Activated T-helper 2 cell treated with anti-CD3 and anti-CD28 coated beads, Interferon-gamma antibody, Interleukin-2, Interleukin-4, amounts not matched to agents 10 μg/mL and 5 μg/mL and 100 μg/mL, durations not matched to agents 14 hours and 24 hours and 36 hours (primary cell): ENCODE results near the gene CFAP299. TPM values are rescaled to one million over a fixed set of nuclear protein-coding genes. Genes with fewer than 3 reads are reported as not detected.

Source experiments
- DNase-seq: peaks from one replicate; pipeline ENCODE4 v3.0.0; 2021; ENCODE audit warnings: low spot score
- H3K27ac Mint-ChIP-seq: one replicate; pipeline ENCODE4 v1.8.0; 2021; ENCODE audit warnings: mixed read lengths
- H3K27me3 Mint-ChIP-seq: one replicate; pipeline ENCODE4 v1.8.0; 2021; ENCODE audit warnings: low read depth, mixed read lengths
- H3K36me3 Mint-ChIP-seq: one replicate; pipeline ENCODE4 v1.8.0; 2021; ENCODE audit warnings: low read depth, mixed read lengths
- H3K4me1 Mint-ChIP-seq: one replicate; pipeline ENCODE4 v1.8.0; 2021; ENCODE audit warnings: low read depth, mixed read lengths
- H3K4me3 Mint-ChIP-seq: one replicate; pipeline ENCODE4 v1.8.0; 2021; ENCODE audit warnings: low read depth, mild to moderate bottlenecking, moderate library complexity, mixed read lengths
- H3K9me3 Mint-ChIP-seq: one replicate; pipeline ENCODE4 v1.8.0; 2021; ENCODE audit warnings: mixed read lengths
- intact Hi-C: fragments of 100-400 bp; cut with micrococcal nuclease; formaldehyde crosslinking; loops from one replicate; pipeline ENCODE4 v1.15.1; 2023
- total RNA-seq: library from RNA; stranded (reverse); gene quantifications from 2 replicates; pipeline ENCODE4 v1.2.3, GENCODE V29; 2022

The CFAP299 gene
- total RNA-seq, 1 donor from 2014 or later = not detected

- intact Hi-C loops = no loop called here
- no peak overlapping the region for H3K4me3 Mint-ChIP-seq
- H3K27ac Mint-ChIP-seq = no peak overlapping the region
Observed at GRCh38 chr4:80578001-80578400, 242.5 kb downstream of the CFAP299 start.

GRCh38 chr4:80585542-80585941 lies 250.0 kb downstream of the CFAP299 start:
- intact Hi-C loops = no loop called here
- H3K4me1 Mint-ChIP-seq = peaks cover 4% of the 10 kb centered on the region
- no peaks in the 10 kb centered on the region for H3K9me3 Mint-ChIP-seq
- peaks cover 3% of the 10 kb centered on the region for H3K27me3 Mint-ChIP-seq
- H3K36me3 Mint-ChIP-seq = no peaks in the 10 kb centered on the region
- no peak overlapping the region for H3K4me3 Mint-ChIP-seq
- no peak for DNase-seq
- H3K27ac Mint-ChIP-seq = no peak overlapping the region

More at GRCh38 chr4:80578001-80578400, 242.5 kb downstream of the CFAP299 start:
- DNase-seq = no peak
- H3K36me3 Mint-ChIP-seq = no peaks in the 10 kb centered on the region
- peaks cover 4% of the 10 kb centered on the region for H3K4me1 Mint-ChIP-seq
- no peaks in the 10 kb centered on the region for H3K27me3 Mint-ChIP-seq
- no peaks in the 10 kb centered on the region for H3K9me3 Mint-ChIP-seq

- no peak for DNase-seq
- intact Hi-C loops = no loop called here
- Mint-ChIP-seq H3K27me3 (peaks cover 3% of the 10 kb centered on the region), H3K4me1 (peaks cover 3% of the 10 kb centered on the region), H3K27ac (no peak overlapping the region), H3K4me3 (no peak overlapping the region), H3K36me3 (no peaks in the 10 kb centered on the region), H3K9me3 (no peaks in the 10 kb centered on the region)
Observed at GRCh38 chr4:80586716-80587115, 251.2 kb downstream of the CFAP299 start.

- H3K9me3 Mint-ChIP-seq = no peaks in the 10 kb centered on the region
- H3K4me3 Mint-ChIP-seq = no peak overlapping the region
- H3K4me1 Mint-ChIP-seq = no peaks in the 10 kb centered on the region
- H3K36me3 Mint-ChIP-seq = no peaks in the 10 kb centered on the region
- peaks cover 3% of the 10 kb centered on the region for H3K27me3 Mint-ChIP-seq
- intact Hi-C loops = no loop called here
- no peak overlapping the region for H3K27ac Mint-ChIP-seq
- DNase-seq = no peak
Observed at GRCh38 chr4:80587871-80588385, 252.4 kb downstream of the CFAP299 start.

GRCh38 chr4:80592950-80593349 lies 257.4 kb downstream of the CFAP299 start:
- H3K36me3 Mint-ChIP-seq = no peaks in the 10 kb centered on the region
- intact Hi-C loops = no loop called here
- H3K4me3 Mint-ChIP-seq = no peak overlapping the region
- no peaks in the 10 kb centered on the region for H3K4me1 Mint-ChIP-seq
- no peak for DNase-seq
- H3K27ac Mint-ChIP-seq = no peak overlapping the region
- H3K27me3 Mint-ChIP-seq = no peaks in the 10 kb centered on the region
- H3K9me3 Mint-ChIP-seq = no peaks in the 10 kb centered on the region

GRCh38 chr4:80594701-80595100 lies 259.2 kb downstream of the CFAP299 start:
- Mint-ChIP-seq H3K4me1 (no peaks in the 10 kb centered on the region), H3K27ac (no peak overlapping the region), H3K27me3 (no peaks in the 10 kb centered on the region), H3K4me3 (no peak overlapping the region), H3K36me3 (no peaks in the 10 kb centered on the region), H3K9me3 (no peaks in the 10 kb centered on the region)
- intact Hi-C loops = no loop called here
- DNase-seq = no peak

- no peak overlapping the region for H3K4me3 Mint-ChIP-seq
- peaks cover 5% of the 10 kb centered on the region for H3K27me3 Mint-ChIP-seq
- DNase-seq = no peak
- no peaks in the 10 kb centered on the region for H3K9me3 Mint-ChIP-seq
- intact Hi-C loops = no loop called here
- no peaks in the 10 kb centered on the region for H3K36me3 Mint-ChIP-seq
- H3K4me1 Mint-ChIP-seq = no peaks in the 10 kb centered on the region
- H3K27ac Mint-ChIP-seq = no peak overlapping the region
Observed at GRCh38 chr4:80608281-80608980, 272.9 kb downstream of the CFAP299 start.

GRCh38 chr4:80610199-80610598 lies 274.7 kb downstream of the CFAP299 start:
- Mint-ChIP-seq H3K4me3 (no peak overlapping the region), H3K27ac (no peak overlapping the region), H3K36me3 (no peaks in the 10 kb centered on the region), H3K4me1 (no peaks in the 10 kb centered on the region), H3K27me3 (peaks cover 5% of the 10 kb centered on the region), H3K9me3 (no peaks in the 10 kb centered on the region)
- DNase-seq = no peak
- intact Hi-C loops = no loop called here

GRCh38 chr4:80610845-80611677 lies 275.5 kb downstream of the CFAP299 start:
- no peak for DNase-seq
- peaks cover 5% of the 10 kb centered on the region for H3K27me3 Mint-ChIP-seq
- H3K9me3 Mint-ChIP-seq = no peaks in the 10 kb centered on the region
- H3K4me1 Mint-ChIP-seq = no peaks in the 10 kb centered on the region
- H3K36me3 Mint-ChIP-seq = no peaks in the 10 kb centered on the region
- no peak overlapping the region for H3K4me3 Mint-ChIP-seq
- H3K27ac Mint-ChIP-seq = no peak overlapping the region
- intact Hi-C loops = no loop called here

- Mint-ChIP-seq H3K4me1 (no peaks in the 10 kb centered on the region), H3K27me3 (peaks cover 5% of the 10 kb centered on the region), H3K9me3 (no peaks in the 10 kb centered on the region), H3K27ac (no peak overlapping the region), H3K36me3 (no peaks in the 10 kb centered on the region), H3K4me3 (no peak overlapping the region)
- no peak for DNase-seq
- intact Hi-C loops = no loop called here
Observed at GRCh38 chr4:80611678-80611979, 276.1 kb downstream of the CFAP299 start.

GRCh38 chr4:80613470-80613869 lies 277.9 kb downstream of the CFAP299 start:
- Mint-ChIP-seq H3K27ac (no peak overlapping the region), H3K36me3 (no peaks in the 10 kb centered on the region), H3K9me3 (no peaks in the 10 kb centered on the region), H3K4me1 (no peaks in the 10 kb centered on the region), H3K4me3 (no peak overlapping the region), H3K27me3 (peaks cover 5% of the 10 kb centered on the region)
- DNase-seq = no peak
- intact Hi-C loops = no loop called here

- H3K27ac Mint-ChIP-seq = no peak overlapping the region
- H3K27me3 Mint-ChIP-seq = peaks cover 3% of the 10 kb centered on the region
- DNase-seq = no peak
- H3K4me3 Mint-ChIP-seq = no peak overlapping the region
- no peaks in the 10 kb centered on the region for H3K36me3 Mint-ChIP-seq
- intact Hi-C loops = no loop called here
- no peaks in the 10 kb centered on the region for H3K9me3 Mint-ChIP-seq
- H3K4me1 Mint-ChIP-seq = no peaks in the 10 kb centered on the region
Observed at GRCh38 chr4:80614319-80614718, 278.8 kb downstream of the CFAP299 start.

GRCh38 chr4:80615099-80615498 lies 279.6 kb downstream of the CFAP299 start:
- Mint-ChIP-seq H3K4me3 (no peak overlapping the region), H3K9me3 (no peaks in the 10 kb centered on the region), H3K27ac (no peak overlapping the region), H3K36me3 (no peaks in the 10 kb centered on the region), H3K27me3 (peaks cover 3% of the 10 kb centered on the region), H3K4me1 (no peaks in the 10 kb centered on the region)
- no peak for DNase-seq
- intact Hi-C loops = no loop called here
